GM19023 (cell line): Measurements from ENCODE around the gene IFI27.
A peak's percentile ranks its signal among the peaks of the same experiment; 100 is the strongest.
"Not testable (repeated sequence)": the region's sequence is repeated elsewhere in the genome, so short reads cannot be mapped to it uniquely, and the experiment has no call there.

Source experiments
- ATAC-seq: cut with Tn5 transposase; IDR thresholded peaks from one replicate; pipeline ENCODE4 v1.9.1; 2021; ENCODE audit warnings: mild to moderate bottlenecking, moderate library complexity; ENCODE audit not compliant: unreplicated experiment

The IFI27 gene

DNA sequence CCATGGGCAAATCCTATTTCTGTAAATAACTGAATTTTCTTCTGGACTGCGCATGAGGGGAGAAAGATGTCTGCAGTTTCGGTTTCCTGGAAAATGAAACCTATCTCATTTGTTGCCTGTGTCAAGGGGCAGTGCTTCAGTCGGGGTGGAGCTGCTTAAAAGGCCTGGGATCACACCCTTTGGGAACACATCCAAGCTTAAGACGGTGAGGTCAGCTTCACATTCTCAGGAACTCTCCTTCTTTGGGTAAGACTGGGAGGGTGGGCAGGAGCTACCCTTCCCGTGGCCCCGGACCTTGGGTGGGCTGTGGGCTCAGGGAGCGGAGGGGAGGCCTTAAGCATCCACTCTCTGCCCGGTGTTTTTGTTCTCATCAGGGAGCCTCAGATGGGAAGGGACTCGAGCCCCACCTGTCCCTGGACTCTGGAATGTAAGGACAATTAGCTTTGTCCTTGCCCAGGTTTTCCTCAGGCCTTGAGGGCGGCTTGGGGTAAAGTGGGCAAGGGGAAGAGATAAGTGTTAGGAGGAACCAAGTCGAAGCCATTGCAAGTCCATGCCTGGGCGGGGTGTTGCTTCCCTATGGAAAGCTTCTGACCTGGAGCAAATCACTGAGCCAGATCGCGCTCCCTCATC, at the start of gene IFI27:
IFI27 (plus strand) TSS at position 185 of the 630 bp plus-strand sequence.
- ATAC-seq = no peak

GRCh38 chr14:94062344-94062940, 48.1 kb upstream of the IFI27 start:
- ATAC-seq = no peak

- ATAC-seq = no peak
These were observed 44.4 kb upstream of the IFI27 start for GRCh38 chr14:94066089-94066676.

GRCh38 chr14:94072076-94072475, 38.5 kb upstream of the IFI27 start:
- not testable (repeated sequence) for ATAC-seq

DNA sequence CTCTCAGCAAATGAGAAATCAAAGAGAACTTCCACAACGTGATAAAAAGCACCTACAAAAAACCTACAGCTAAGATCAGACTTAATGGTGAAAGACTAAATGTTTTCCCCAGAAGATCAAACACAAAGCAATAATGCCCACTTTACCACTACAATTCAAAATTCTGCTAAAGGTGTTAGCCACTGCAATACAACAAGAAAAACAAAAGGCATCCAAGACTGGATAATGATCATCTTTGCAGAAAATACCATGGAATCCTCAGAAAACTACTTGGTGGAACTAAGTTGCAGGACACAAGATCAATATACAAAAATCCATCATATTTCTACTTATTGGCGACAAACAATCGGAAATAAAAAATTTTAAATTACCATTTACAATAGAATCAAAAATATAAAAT, 36.0 kb upstream of the IFI27 start:
- no peak for ATAC-seq

DNA sequence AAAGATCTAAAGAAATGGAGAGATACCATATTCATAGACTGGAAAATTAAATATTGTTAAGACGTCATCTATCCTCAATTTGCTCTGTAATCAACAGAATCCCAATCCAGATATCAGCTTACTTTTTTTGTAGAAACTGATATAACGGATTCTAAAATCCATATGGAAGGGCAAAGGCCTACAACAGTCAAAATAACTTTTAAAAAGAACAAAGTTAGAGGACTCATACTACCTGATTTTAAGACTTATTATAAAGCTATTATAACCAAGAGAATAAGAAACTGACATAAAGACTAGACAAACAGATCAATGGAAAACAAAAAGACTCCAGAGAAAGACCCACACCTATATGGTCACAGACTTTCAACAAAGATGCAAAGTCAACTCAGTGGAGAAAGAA, 35.5 kb upstream of the IFI27 start:
- ATAC-seq = no peak

GRCh38 chr14:94077111-94077821, 33.3 kb upstream of the IFI27 start:
- no peak for ATAC-seq

- ATAC-seq = no peak
These were observed 32.7 kb upstream of the IFI27 start for GRCh38 chr14:94077823-94078222.

- ATAC-seq = no peak
These were observed 30.5 kb upstream of the IFI27 start for GRCh38 chr14:94079891-94080620.

GRCh38 chr14:94080621-94081385, 29.7 kb upstream of the IFI27 start, which contains the start of the genes DDX24 and IFI27L1:
DDX24 (minus strand) TSS chr14:94081202; CDS start chr14:94079742, 1,460 bp downstream.
IFI27L1 (plus strand) TSS chr14:94081310; CDS start chr14:94096938, 15,628 bp downstream.
- ATAC-seq = peak; percentile 98

GRCh38 chr14:94081386-94081820, 29.1 kb upstream of the IFI27 start:
- peak; percentile 24 for ATAC-seq

- no peak for ATAC-seq
These were observed 22.6 kb upstream of the IFI27 start for GRCh38 chr14:94087891-94088290.

- ATAC-seq = no peak
These were observed 22.0 kb upstream of the IFI27 start for GRCh38 chr14:94088516-94088915.

DNA sequence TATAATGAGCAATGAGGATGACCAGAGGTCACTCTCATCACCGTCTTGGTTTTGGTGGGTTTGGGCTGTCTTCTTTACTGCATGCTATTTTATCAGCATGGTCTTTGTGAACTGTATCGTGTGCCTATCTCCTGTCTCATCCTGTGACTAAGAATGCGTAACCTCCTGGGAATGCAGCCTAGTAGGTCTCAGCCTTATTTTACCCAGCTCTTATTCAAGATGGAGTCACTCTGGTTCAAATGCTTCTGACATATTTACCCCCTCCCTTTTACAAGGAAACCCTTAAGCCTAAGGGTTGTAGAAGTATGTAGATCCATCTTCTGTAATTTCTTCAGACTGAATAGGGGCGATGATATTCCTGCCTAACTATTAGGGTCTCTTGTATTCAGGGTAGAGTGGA, 21.1 kb upstream of the IFI27 start:
- ATAC-seq = no peak

- ATAC-seq = no peak
These were observed 17.1 kb upstream of the IFI27 start for GRCh38 chr14:94093418-94093817.

- ATAC-seq = no peak
These were observed 13.4 kb upstream of the IFI27 start for GRCh38 chr14:94097091-94097490.

- no peak for ATAC-seq
These were observed 12.1 kb upstream of the IFI27 start for GRCh38 chr14:94098326-94098992.

DNA sequence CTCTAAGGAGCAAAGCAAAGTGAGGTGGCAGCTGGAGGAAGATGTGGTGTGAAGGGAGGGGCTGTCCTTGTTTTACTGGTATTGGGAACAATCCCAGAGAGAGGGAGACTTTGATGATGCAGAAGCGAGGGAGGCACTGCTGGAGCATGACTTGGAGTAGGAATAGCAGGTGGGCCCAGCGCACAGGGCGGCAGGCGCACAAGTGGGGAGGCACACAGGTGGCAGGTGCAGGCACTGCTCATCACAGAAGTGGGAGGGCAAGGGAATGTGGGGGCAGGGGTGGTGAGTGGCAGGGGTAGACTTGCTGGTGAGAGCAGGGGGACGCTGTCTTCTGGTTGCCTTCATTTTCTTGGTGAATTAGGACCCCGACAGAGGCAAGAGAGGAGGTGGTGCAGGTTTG, 11.5 kb upstream of the IFI27 start:
- ATAC-seq = no peak

- ATAC-seq = no peak
These were observed 9.7 kb upstream of the IFI27 start for GRCh38 chr14:94100847-94101246.

DNA sequence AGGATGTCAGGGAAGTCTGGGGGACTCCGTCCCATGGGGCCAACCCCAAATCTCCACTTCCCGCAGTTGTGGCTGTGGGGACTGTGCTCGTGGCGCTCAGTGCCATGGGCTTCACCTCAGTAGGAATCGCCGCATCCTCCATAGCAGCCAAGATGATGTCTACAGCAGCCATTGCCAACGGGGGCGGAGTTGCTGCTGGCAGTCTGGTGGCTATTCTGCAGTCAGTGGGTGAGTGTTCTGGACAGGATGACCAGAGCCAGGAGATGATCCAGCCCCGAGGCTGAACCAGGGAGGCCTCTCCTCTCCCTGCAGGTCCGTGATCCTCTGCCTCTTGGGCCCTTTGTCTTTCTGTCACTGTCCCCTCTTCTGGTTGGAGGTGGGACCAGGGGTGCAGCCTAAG, 8.8 kb upstream of the IFI27 start:
- ATAC-seq = no peak
